HG02885 (cell line): Measurements from ENCODE around the gene ANTXR1.

Source experiments
- ATAC-seq: cut with Tn5 transposase; IDR thresholded peaks from one replicate; pipeline ENCODE4 v1.9.1; 2021; ENCODE audit warnings: mild to moderate bottlenecking; ENCODE audit not compliant: unreplicated experiment, poor library complexity

Gene ANTXR1

GRCh38 chr2:69154106-69154505, 141.1 kb downstream of the ANTXR1 start:
- ATAC-seq: no peak

- no peak for ATAC-seq
Measured at GRCh38 chr2:69156624-69157023, 143.6 kb downstream of the ANTXR1 start.

- ATAC-seq: no peak
Measured at GRCh38 chr2:69157441-69157840, 144.5 kb downstream of the ANTXR1 start.

- ATAC-seq: no peak
Measured at GRCh38 chr2:69159986-69160385, 147.0 kb downstream of the ANTXR1 start.

- ATAC-seq: no peak
Measured at GRCh38 chr2:69162057-69162456, 149.1 kb downstream of the ANTXR1 start.

GRCh38 chr2:69163109-69163508, 150.1 kb downstream of the ANTXR1 start:
- no peak for ATAC-seq

GRCh38 chr2:69163556-69163955, 150.6 kb downstream of the ANTXR1 start:
- ATAC-seq: no peak

- ATAC-seq: no peak
Measured at GRCh38 chr2:69164061-69164778, 151.2 kb downstream of the ANTXR1 start.

- ATAC-seq: no peak
Measured at GRCh38 chr2:69165091-69165880, 152.3 kb downstream of the ANTXR1 start.

GRCh38 chr2:69166465-69166811, 153.5 kb downstream of the ANTXR1 start:
- no peak for ATAC-seq

- no peak for ATAC-seq
Measured at GRCh38 chr2:69166812-69167468, 154.0 kb downstream of the ANTXR1 start.

- ATAC-seq: no peak
Measured at GRCh38 chr2:69167469-69167822, 154.5 kb downstream of the ANTXR1 start.

- no peak for ATAC-seq
Measured at GRCh38 chr2:69168144-69168813, 155.3 kb downstream of the ANTXR1 start.

GRCh38 chr2:69168950-69169654, 156.1 kb downstream of the ANTXR1 start:
- ATAC-seq: no peak

GRCh38 chr2:69169655-69170389, 156.8 kb downstream of the ANTXR1 start:
- no peak for ATAC-seq

- no peak for ATAC-seq
Measured at GRCh38 chr2:69170661-69171060, 157.7 kb downstream of the ANTXR1 start.

GRCh38 chr2:69171116-69171896, 158.3 kb downstream of the ANTXR1 start:
- ATAC-seq: no peak

GRCh38 chr2:69171897-69172525, 159.0 kb downstream of the ANTXR1 start:
- ATAC-seq: no peak
